ENCODE results near the gene ITGB1BP1.

The ITGB1BP1 gene

GRCh38 chr2:9378433-9379390 is 44.6 kb downstream of the ITGB1BP1 start:
- no peak for DNase-seq (ENCODE audit: low read depth in 2 of 2)

DNA sequence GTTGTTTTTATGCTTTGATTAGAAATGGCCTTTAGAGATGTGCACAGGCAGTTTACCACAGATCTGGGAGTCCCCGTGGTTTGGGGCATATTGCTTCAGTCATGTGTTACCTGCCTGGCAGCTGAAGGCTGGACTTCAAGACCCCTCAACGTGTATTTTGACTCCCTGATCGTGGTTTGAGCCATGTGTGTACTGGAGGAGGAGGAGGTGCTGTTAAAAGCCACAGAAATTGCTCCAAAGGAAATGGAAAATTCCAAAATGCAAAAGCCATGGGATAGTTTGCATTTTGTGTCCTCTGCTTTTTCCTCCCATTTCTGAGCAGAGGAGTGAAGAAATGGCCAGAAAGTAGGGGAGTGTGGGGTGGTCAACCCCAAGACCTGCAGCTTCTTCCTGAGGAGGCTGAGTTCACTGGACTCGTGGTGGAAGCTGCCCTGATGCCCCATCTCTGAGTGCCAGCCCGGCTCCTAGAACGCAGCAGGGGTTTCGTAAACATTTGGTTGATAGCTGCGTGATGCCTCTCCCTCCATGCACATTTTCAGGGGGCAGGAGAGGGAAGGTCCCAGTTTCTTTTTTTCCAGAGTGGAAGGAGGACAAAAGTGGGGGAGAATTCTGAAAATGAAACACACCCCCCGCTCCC is 45.7 kb downstream of the ITGB1BP1 start:
- no peak for DNase-seq (ENCODE audit: low read depth in 2 of 2)

- DNase-seq (ENCODE audit: low read depth in 2 of 2), result no peak
These were observed 47.4 kb downstream of the ITGB1BP1 start for GRCh38 chr2:9375857-9376428.

DNA sequence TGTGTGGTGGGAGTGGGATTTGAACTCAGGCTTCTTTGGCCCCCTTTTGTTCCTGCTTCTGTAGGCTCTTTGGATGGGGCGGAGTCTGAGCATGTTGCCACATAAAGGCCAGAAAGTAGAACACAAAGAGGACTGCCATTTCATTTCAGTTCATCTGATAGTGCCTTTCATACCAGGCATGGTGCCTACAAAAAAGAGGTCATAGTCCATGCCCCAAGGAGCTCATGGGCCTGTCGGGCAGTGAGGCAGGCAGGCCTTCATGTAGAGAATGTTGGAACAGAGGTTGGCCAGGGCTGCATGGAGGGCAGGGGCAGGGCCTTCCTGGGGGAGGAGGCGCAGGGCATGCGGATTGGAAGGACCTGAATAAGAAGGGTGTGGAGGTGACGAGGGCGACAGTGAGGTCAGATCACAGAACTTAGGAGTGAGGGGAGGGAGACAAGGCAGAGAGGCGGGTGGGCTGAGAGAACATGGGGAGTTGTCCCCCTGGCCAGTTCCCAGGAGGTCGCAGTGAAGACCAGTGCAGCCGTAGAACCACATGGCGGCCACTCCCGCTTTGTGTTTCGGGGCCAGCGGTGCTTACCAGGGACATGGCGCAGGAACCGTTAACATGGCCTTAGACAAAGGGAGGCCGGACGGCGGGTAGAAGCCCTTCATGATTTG is 49.1 kb downstream of the ITGB1BP1 start:
- no peak for DNase-seq (ENCODE audit: low read depth in 2 of 2)

GRCh38 chr2:9373476-9373875 is 49.9 kb downstream of the ITGB1BP1 start:
- no peak for DNase-seq (ENCODE audit: low read depth in 2 of 2)

- no peak for DNase-seq (ENCODE audit: low read depth in 2 of 2)
These were observed 50.3 kb downstream of the ITGB1BP1 start for GRCh38 chr2:9373047-9373446.

DNA sequence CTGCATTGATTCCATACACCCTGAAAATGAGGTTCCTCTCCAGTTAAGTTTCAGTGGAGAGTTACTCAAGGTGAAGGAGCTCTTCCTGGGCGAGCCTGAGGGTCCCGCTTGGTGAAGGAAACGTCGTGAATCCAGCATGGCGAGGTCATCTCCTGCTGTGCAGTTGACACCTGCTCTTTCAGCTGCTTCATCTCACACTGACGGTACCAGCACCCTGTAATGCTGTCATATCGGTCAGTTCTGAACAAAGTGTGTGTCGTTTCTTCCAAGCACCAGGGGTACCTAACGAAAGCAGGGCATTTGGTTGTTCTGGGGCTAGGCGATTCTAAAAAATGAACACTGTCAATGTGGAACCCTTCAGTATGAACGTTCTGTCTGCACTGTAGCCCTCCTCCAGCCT is 52.6 kb downstream of the ITGB1BP1 start:
- DNase-seq (ENCODE audit: low read depth in 2 of 2), result no peak

DNA sequence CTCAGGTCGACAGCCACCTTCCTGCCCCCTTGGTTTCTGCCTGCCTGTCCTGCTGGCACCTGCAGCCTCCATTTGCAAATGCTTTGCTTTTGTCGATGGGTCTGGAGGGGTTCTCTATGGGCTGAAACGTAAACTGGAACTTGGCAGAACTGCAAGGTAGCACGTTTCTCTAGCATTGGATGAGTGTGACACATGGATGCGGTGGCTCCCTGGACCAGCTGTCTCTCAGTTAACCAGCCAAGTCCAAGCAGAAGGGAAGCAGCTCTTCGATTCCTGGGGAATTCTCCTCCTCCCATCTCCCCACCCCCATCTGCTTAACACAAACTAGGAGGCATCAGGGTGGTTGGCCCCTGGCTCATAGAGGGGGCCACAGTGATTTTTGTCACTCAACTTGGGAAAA is 57.3 kb downstream of the ITGB1BP1 start:
- no peak for DNase-seq (ENCODE audit: low read depth in 2 of 2)

DNA sequence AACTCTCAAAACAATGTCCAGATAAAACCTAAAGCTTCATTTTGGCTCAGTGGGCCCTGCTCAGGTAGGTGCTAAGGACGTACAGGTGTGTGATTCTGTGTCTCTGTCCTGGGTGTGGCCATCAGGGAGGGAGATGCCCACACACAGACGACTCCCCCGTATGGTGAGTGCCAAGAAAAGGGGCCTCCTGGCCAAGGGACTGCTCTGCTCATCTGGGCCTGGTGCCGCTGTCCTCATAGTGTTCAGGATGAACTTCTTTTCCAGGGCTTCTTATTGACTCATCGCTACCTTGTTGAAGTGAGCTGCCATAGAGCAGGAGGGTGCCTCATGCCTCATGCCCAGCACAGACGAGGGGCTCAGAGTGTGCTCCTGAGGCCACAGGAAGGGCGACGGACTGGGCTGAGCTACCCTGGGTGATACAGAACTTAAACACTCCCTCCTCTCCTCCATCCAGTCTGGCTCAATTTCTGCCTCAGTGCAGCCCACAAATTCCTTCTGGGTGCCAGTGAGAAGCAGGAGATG is 57.8 kb downstream of the ITGB1BP1 start:
- DNase-seq (ENCODE audit: low read depth in 2 of 2), result no peak

DNA sequence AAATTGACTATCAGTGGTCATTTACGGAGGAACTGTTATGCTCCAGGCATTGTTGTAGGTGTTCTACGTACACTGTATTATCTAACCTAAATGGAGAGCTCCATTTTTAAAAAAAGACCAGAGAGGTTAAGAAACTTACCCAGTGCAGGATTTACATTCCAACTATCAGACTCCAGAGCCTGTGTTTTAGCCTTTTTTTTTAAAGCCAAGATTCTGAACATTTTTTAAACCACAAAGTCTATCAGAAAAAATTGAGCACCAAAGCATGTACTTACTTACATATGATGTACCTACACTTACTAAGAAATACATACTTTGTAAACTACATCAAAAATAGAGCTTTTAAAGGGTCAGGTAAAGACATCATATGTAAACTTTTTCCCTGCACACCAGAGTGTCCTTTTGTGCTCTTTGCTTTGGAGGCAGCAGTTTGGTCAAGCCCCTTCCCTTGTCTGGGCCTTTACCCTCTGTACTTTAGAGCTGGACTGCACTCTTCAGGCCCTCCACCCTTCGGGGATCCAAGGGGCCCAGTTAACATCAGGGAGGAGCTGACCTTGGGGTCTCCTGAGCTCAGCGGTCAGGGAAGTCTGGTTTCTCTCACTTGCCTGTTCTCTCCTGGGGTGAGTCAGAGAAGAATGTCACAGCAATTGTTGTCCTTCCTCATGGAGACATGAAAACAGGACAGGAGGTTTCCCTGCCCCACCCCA is 58.4 kb downstream of the ITGB1BP1 start:
- DNase-seq (ENCODE audit: low read depth in 2 of 2), result no peak

- DNase-seq (ENCODE audit: low read depth in 2 of 2), result no peak
These were observed 59.0 kb downstream of the ITGB1BP1 start for GRCh38 chr2:9364373-9364772.

- no peak for DNase-seq (ENCODE audit: low read depth in 2 of 2)
These were observed 62.6 kb downstream of the ITGB1BP1 start for GRCh38 chr2:9360701-9361100.

DNA sequence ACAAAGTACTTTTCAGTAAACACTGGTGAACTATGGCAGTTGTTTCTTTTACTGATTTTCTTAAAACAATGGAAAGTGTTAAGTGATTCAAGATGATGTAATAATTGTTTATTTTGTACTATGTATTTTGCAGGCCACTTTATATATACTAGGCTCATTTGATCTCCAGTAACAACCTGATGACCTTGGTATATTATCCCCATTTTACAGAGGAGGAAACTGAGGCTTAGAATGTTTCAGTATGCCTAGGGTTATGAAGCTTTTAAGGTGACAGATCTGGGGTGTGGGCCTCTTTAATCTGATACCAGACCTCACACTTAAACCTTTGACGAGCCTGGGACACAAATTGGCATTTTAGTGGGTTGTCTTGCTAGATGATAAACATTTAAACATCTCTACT is 63.2 kb downstream of the ITGB1BP1 start:
- DNase-seq (ENCODE audit: low read depth in 2 of 2), result no peak

- DNase-seq (ENCODE audit: low read depth in 2 of 2), result no peak
These were observed 63.9 kb downstream of the ITGB1BP1 start for GRCh38 chr2:9359463-9359862.

GRCh38 chr2:9358846-9359245 is 64.5 kb downstream of the ITGB1BP1 start:
- DNase-seq (ENCODE audit: low read depth in 2 of 2), result peak; percentile 24

GRCh38 chr2:9356261-9356660 is 67.1 kb downstream of the ITGB1BP1 start:
- DNase-seq (ENCODE audit: low read depth in 2 of 2), result no peak

- no peak for DNase-seq (ENCODE audit: low read depth in 2 of 2)
These were observed 67.6 kb downstream of the ITGB1BP1 start for GRCh38 chr2:9355716-9356115.

GRCh38 chr2:9355270-9355669 is 68.1 kb downstream of the ITGB1BP1 start:
- no peak for DNase-seq (ENCODE audit: low read depth in 2 of 2)

GRCh38 chr2:9354318-9354717 is 69.0 kb downstream of the ITGB1BP1 start:
- no peak for DNase-seq (ENCODE audit: low read depth in 2 of 2)

Measured in fibroblast of skin of left biceps (primary cell).